HG03442 (cell line): Measurements from ENCODE around the gene P2RX1.
"Not testable (repeated sequence)": the region's sequence is repeated elsewhere in the genome, so short reads cannot be mapped to it uniquely, and the experiment has no call there.

Experiments
- ATAC-seq: cut with Tn5 transposase; IDR thresholded peaks from one replicate; pipeline ENCODE4 v1.9.1; 2021; ENCODE audit warnings: mild to moderate bottlenecking, moderate library complexity; ENCODE audit not compliant: unreplicated experiment

The P2RX1 gene

DNA sequence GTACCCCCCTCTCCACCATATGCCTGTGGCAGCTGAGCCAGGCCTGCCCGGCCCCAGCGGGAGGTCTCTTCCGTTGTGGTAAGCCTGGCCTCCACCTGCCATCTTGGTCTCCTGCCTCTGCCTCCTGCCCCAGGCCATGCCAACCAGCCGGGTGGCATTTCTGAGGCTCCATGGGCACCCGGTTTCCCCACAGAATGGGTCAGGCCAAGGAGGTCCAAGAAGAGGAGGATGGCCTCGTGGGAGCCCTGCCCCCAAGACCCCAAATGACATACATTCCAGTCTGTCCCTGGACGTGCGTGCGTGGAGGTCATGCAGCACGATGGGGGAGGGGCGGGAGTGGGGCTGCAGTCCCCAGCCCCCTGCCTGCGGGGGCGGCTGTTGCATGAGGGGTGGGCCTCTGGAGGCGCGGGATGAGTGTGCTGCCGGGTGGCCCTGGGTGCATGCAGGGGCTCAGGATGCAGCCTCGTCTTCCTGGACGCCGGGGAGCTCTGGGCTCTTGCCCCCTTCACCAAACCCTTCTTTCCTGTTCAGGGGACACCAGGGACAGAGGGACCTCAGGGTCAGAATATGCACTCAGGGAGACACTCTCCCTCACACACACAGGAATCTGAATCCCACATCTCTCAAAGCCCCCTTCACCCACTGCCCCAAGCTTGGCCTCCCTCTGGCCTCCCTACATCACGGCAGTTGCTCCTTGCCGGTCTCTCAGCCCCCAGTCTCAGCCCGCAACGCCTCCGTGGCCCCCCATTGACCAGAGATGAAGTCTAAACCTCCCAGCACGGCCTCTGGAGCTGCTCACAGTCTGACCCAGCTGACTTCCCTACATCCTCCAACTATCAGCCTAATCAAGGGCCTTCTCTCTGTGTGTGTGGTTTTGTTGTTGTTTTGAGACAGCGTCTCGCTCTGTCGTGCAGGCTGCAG lies 54.2 kb downstream of the P2RX1 start:
- no peak for ATAC-seq

DNA sequence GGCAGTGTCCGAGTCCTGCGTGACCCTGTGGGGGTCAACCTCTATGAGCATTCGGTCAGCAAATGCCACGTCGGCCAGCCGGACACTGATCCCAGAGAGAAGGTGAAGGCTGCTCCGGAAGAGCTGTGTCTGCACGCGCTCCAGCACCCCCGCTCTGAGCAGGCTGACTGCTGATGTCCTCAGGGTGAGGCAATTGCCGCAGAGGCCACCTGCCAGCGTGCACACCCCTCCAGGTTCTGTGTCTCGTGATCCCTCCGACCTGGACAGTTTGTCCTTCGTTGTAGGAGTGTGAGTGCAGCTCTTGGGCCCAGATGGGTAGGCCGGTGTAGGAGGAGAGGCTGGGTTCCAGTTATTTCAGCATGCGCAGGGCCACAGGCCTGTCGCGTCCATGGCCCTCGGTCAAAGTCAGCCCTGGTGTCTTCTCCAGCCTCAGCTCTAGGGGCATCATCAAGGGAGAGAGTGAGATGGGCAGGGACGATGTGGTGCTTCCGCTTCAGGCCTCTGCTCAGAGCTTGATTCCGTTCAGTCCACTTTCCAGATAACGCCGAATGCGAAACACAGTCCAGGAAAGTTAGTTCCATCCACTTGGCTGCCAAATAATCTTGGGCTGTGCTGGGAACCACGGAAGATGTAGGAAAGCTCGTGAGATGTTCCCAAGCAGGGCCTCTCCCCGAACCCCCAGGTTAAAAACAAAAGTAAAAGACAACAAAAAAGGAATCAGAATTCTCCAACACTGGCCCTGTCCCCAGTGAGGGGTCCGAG lies 55.1 kb downstream of the P2RX1 start:
- ATAC-seq = no peak

DNA sequence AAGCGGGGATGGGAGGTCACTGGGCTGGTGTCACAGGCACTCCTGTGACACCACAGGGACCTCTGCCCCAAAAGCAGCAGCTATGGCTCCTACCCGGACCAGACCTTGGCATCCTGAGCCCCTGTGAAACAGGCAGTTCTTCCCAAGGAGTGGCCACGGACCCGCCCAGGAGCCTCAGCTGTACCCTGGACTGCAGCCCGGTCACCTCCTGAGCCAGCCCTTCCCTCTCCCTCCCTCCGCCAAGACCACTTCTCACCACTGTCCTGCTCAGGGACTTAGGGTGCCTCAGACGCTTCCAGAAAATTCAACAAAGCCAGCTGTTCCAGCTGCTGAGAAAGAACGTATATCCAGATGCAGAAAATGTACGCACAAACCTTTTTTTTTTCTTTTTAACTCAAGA lies 56.3 kb downstream of the P2RX1 start:
- ATAC-seq = no peak

DNA sequence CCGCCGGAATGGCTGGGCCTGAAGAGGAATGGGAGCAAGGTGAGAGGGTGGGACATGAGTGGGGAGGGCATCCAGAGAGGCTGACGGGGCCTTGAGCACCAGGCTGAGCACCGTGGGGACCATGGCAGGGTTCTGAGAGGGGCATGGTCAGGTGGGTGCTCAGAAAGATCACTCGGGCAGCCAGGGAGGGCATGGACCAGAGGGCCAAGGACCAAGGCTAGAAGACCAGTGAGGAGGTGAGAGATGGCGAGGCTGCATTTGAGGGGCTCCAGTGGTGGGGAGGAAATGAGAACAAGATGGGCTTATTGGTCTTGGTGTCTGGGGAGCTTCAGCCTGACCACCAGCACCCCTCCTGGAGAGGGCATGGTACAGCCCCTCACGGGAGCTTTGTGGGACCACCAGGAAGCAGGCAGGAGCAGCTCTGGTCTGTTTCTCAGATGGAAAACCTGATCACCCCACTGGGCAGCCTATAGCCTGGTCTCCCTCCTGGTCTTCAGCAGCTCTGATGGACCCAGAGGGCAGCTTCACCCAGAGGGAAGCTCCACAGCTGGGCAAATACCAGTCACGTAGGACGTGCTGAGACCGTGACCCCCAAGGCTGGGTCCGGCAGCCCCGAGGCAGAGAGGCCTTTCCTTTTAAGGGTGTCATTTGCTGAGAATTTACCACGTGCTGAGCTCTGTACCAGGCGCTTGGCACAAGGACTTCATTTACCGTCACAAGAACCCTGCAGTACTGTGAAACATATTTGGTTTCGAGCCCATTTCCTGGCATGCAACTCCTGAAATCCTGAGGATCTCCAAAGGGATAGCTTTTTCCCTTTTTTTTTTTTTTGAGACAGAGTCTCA lies 58.8 kb downstream of the P2RX1 start:
- ATAC-seq = no peak

GRCh38 chr17:3854204-3854603 lies 62.1 kb downstream of the P2RX1 start:
- ATAC-seq = not testable (repeated sequence)

GRCh38 chr17:3852561-3852960 lies 63.7 kb downstream of the P2RX1 start:
- no peak for ATAC-seq

- ATAC-seq = no peak
These were observed 64.7 kb downstream of the P2RX1 start for GRCh38 chr17:3851461-3852100.

GRCh38 chr17:3848229-3848835 lies 67.9 kb downstream of the P2RX1 start:
- ATAC-seq = no peak

GRCh38 chr17:3847165-3847670 lies 69.0 kb downstream of the P2RX1 start:
- no peak for ATAC-seq
